Heart left ventricle (tissue), 16 donors: ENCODE data around the gene PRR23A. TPM values are rescaled to one million over a fixed set of nuclear protein-coding genes. Genes with fewer than 3 reads are reported as not detected.

Source experiments
- ATAC-seq, 4 donors: fragments of 200-7000 bp; cut with Tn5 transposase; one replicate each; pipeline ENCODE4 v1.9.1; 2020 to 2022; ENCODE audit warnings: moderate library complexity in 4 of 4, mild to moderate bottlenecking in 3 of 4, moderate number of reproducible peaks in 1 of 4
- DNase-seq, 5 donors: peaks; one replicate each; pipeline ENCODE4 v3.0.0-alpha.2; 2020
- H3K27ac ChIP-seq, 12 donors: fragments of 200-600 bp; sonication (generic) in 4 of 12; one replicate each; pipeline versions ENCODE4 v1.5.0 to v1.8.0; 2016 to 2022; ENCODE audit warnings: mild to moderate bottlenecking in 2 of 12
- H3K27me3 ChIP-seq, 9 donors: fragments of 200-600 bp; sonication (generic) in 2 of 9; one replicate each; pipeline versions ENCODE4 v1.5.1 to v1.8.0; 2016 to 2022; ENCODE audit warnings: mild to moderate bottlenecking in 3 of 9
- H3K36me3 ChIP-seq, 9 donors: fragments of 200-600 bp; sonication (generic) in 2 of 9; one replicate each; pipeline versions ENCODE4 v1.5.0 to v1.8.0; 2018 to 2022; ENCODE audit warnings: mild to moderate bottlenecking in 2 of 9
- H3K4me1 ChIP-seq, 12 donors: fragments of 200-600 bp; sonication (generic) in 4 of 12; one replicate each; pipeline versions ENCODE4 v1.5.0 to v1.8.0; 2016 to 2022; ENCODE audit warnings: mild to moderate bottlenecking in 3 of 12
- H3K4me3 ChIP-seq, 12 donors: fragments of 200-600 bp; sonication (generic) in 4 of 12; one replicate each; pipeline versions ENCODE4 v1.5.0 to v1.8.0; 2017 to 2022; ENCODE audit warnings: mild to moderate bottlenecking in 9 of 12, moderate library complexity in 4 of 12
- H3K9me3 ChIP-seq, 12 donors: fragments of 200-600 bp; sonication (generic) in 4 of 12; one replicate each; pipeline versions ENCODE4 v1.5.0 to v1.8.0; 2016 to 2022; ENCODE audit warnings: mild to moderate bottlenecking in 1 of 12
- POLR2A ChIP-seq, 2 donors: fragments of 450-650 bp; IDR thresholded peaks; one replicate each; pipeline ENCODE4 v1.6.1; 2017; ENCODE audit warnings: antibody characterized with exemption in 2 of 2, mild to moderate bottlenecking in 2 of 2, moderate library complexity in 2 of 2
- WGBS, 4 donors: extraction: QIAGEN DNeasy Blood & Tissue Kit in 2 of 4; methylation state at CpG; one replicate each; pipeline versions ENCODE4 v1.1.5 to v1.1.7; 2013 to 2018; 5-methylcytosine and 5-hydroxymethylcytosine counted together
- intact Hi-C, 10 donors: fragments of 100-400 bp; cut with DNase I; formaldehyde crosslinking; loops; one replicate each; pipeline versions ENCODE4 v1.11.1 to v1.14.2; 2022
- polyA plus RNA-seq, 2 donors: library from polyadenylated mRNA; stranded (reverse); fragments of 200-250 nt; gene quantifications; one replicate each; pipeline ENCODE4 v1.2.3, GENCODE V29; 2013
- total RNA-seq, 9 donors: library from RNA; depleted of rRNA in 2 of 9; stranded (reverse); fragments of >200 nt in 2 of 9; fragmentation: NEBNext Ultra II Directional in 3 of 9; extraction: Animal tissue kit (Norgen Biotek cat#: 25700) in 3 of 9; gene quantifications; one replicate each; pipeline versions ENCODE4 v1.1.0 to v1.2.4, GENCODE V29; 2016 to 2023
- TF ChIP-seq, protein P1 (sequence below), 12 donors: fragments of 200-600 bp; sonication (generic) in 4 of 12; IDR thresholded peaks; one replicate each; pipeline versions ENCODE4 v1.5.0 to v1.8.0; 2018 to 2022; ENCODE audit warnings: antibody characterized with exemption in 12 of 12, mild to moderate bottlenecking in 5 of 12
- donor health status: ischemic (EF 13 %, LVEDD 7.1; RV severe dilation, severe dysfunction).
- donor health status: healthy with polysubstance abuse.
- donor health status: DM: no; HTN: yes; CAD: no.
- donor health status: DM: no; HTN: no; CAD: no.
- donor health status: ischemic (EF 25% LVEDD 6.9; RV normal size, moderate dysfunction).
- donor health status: ischemic (EF 25% LVEDD 5.7; RV mildly dilated, moderate dysfunction).
- donor health status: healthy.
- donor health status: DM: yes; HTN: yes; CAD: no.
- donor health status: ischemic (EF 35%, LVEDD 5.7; RV mildly dilated, moderate dysfunction).
- donor health status: nonischemic (EF 11% LVEDD 7.7; RV severe dilation, severe dysfunction).
- donor health status: DM: yes; HTN: yes; CAD: no.
- donor health status: PGD.
- donor health status: ischemic (EF 29% LVEDD 5.4; RV normal size, mild dysfunction).
- donor health status: nonischemic (EF 23%, LVEDD 6.1; RV moderate dilation, normal function).

PRR23A gene
- total and polyA plus RNA-seq, 11 donors: not detected

DNA sequence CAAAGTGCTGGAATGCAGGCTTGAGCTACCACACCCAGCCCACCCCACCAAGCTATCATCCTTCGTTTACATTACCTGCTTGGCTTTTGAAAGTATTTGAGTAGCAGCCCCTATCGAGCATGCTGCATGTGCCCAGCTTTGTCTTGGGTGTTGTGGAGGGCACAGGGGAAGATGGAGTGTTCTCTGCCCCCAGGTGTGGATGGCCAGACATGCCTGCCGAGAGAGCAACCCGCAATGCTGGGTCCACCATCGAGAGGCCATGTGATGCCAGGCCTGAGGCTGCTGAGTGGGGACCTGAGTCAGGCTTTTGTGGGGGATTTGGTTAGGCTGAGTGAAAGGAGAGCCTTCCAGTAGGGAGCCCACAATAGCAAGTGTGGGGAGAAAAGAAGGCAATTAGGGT is 33.1 kb downstream of the PRR23A start:
- Histone ChIP-seq H3K36me3 (no peaks in the 10 kb centered on the region), H3K4me1 (no peaks in the 10 kb centered on the region), H3K4me3 (no peak overlapping the region), H3K9me3 (no peaks in the 10 kb centered on the region), H3K27me3 (peaks cover 0 to 26% (median 6%) of the 10 kb centered on the region in 9 donors), H3K27ac (no peak overlapping the region)
- TF ChIP-seq, protein P1, sequence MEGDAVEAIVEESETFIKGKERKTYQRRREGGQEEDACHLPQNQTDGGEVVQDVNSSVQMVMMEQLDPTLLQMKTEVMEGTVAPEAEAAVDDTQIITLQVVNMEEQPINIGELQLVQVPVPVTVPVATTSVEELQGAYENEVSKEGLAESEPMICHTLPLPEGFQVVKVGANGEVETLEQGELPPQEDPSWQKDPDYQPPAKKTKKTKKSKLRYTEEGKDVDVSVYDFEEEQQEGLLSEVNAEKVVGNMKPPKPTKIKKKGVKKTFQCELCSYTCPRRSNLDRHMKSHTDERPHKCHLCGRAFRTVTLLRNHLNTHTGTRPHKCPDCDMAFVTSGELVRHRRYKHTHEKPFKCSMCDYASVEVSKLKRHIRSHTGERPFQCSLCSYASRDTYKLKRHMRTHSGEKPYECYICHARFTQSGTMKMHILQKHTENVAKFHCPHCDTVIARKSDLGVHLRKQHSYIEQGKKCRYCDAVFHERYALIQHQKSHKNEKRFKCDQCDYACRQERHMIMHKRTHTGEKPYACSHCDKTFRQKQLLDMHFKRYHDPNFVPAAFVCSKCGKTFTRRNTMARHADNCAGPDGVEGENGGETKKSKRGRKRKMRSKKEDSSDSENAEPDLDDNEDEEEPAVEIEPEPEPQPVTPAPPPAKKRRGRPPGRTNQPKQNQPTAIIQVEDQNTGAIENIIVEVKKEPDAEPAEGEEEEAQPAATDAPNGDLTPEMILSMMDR (IDR thresholded peaks at IDR 0.05): no peak
- no peak for TF ChIP-seq POLR2A (IDR thresholded peaks at IDR 0.05)
- ATAC-seq (no peak), DNase-seq (no peak)
- WGBS, 4 donors: 86 to 89% (median 88%) methylated on average over 5 of the region's 5 CpGs
- intact Hi-C loops: no loop called here

DNA sequence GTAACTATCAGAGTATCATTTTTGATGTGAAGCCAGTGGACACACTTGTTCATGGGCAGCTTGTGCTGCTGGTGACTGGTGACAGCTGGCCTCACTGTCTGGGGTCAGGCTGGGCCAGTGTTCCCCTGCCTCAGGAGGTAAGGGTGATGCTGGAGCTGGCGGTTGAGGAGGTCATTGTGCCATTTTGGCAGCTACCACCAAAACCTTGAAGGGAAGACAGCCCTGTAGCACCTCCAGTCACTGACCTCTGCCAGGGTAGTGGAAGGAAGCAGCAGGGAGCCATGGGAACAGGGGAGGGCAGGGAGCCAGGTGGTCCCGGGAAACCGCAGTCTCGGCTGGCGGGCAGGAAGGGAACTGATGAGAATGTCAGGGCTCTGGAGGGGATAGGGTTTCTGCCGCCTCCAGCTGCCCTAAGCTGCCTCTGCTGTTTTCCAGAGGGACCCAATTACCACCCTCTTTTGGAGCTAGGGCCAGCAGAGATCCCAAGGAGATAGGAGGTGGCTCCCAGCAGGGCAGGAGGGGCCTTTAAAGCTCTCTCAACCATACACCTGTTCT is 34.2 kb downstream of the PRR23A start:
- Histone ChIP-seq H3K9me3 (no peaks in the 10 kb centered on the region), H3K4me3 (no peak overlapping the region), H3K4me1 (no peaks in the 10 kb centered on the region), H3K36me3 (no peaks in the 10 kb centered on the region), H3K27me3 (peaks cover 0 to 26% (median 6%) of the 10 kb centered on the region in 9 donors), H3K27ac (no peak overlapping the region)
- DNase-seq: no peak
- WGBS, 4 donors: 37 to 57% (median 55%) methylated on average over 6 of the region's 6 CpGs
- intact Hi-C loops: no loop called here
- TF ChIP-seq, protein P1 (IDR thresholded peaks at IDR 0.05): no peak
- no peak for TF ChIP-seq POLR2A (IDR thresholded peaks at IDR 0.05)
- no peak for ATAC-seq

DNA sequence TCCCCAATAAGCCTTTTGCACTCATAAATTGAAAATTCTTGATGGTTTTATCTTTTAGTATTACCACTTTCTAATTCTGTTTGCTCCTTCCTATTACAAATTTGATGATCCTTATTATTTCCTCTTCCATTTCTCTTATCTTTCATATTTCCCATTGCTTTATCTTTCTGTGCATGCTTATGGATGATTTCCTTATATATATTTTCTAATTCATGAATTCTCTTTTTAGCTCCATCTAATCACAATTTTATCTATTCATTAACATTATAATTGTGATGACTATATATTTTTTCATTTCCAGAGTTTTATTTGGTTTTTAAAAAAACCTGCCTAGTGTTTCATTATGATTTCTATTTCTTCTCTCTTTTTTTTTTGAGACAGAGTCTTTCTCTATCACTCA is 41.1 kb downstream of the PRR23A start:
- H3K9me3 ChIP-seq: peaks cover 0 to 29% (median 13%) of the 10 kb centered on the region in 12 donors
- DNase-seq (no peak), ATAC-seq (no peak)
- no peak overlapping the region for H3K27ac ChIP-seq
- intact Hi-C loops: no loop called here
- peaks cover 0 to 5% (median 0%) of the 10 kb centered on the region in 12 donors for H3K4me1 ChIP-seq
- H3K4me3 ChIP-seq: no peak overlapping the region
- no peak for TF ChIP-seq POLR2A (IDR thresholded peaks at IDR 0.05)
- peaks cover 15 to 50% (median 32%) of the 10 kb centered on the region in 9 donors for H3K27me3 ChIP-seq
- no peaks in the 10 kb centered on the region for H3K36me3 ChIP-seq

DNA sequence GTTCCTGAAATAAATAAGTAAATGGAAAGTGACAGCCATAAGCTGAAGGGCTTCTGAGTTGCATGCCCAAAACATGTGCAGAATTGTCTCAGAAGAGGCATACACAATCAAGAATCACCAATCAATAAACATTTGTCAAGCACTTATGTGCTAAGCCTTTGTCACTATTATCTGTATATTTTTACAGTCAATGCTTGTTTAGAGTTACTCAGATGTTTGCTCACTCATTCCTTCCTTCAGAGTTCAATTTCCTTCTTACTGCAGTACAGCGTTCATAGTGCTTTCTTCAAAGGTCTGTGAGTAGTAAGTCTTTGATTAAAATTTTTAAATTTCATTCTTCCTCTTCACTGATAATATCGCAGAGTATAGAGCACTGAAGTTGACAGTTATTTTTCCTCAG is 41.8 kb downstream of the PRR23A start:
- WGBS, 4 donors: 91 to 95% (median 92%) methylated on average over 2 of the region's 2 CpGs
- Histone ChIP-seq H3K27me3 (peaks cover 15 to 54% (median 39%) of the 10 kb centered on the region in 9 donors), H3K9me3 (peaks cover 0 to 29% (median 13%) of the 10 kb centered on the region in 12 donors), H3K27ac (no peak overlapping the region), H3K4me1 (peaks cover 0 to 5% (median 0%) of the 10 kb centered on the region in 12 donors), H3K36me3 (no peaks in the 10 kb centered on the region), H3K4me3 (no peak overlapping the region)
- no peak for DNase-seq
- intact Hi-C loops: no loop called here
- TF ChIP-seq, protein P1 (IDR thresholded peaks at IDR 0.05): no peak
- TF ChIP-seq POLR2A (IDR thresholded peaks at IDR 0.05): no peak
- no peak for ATAC-seq
